ACC112 (cell line): Measurements from ENCODE around the gene EIF3A.

Experiments
- H2AFZ ChIP-seq: fragments of 200-600 bp; sonication (generic); one replicate; pipeline ENCODE4 v1.6.0; 2017; ENCODE audit warnings: antibody characterized with exemption, low read length; ENCODE audit not compliant: unreplicated experiment
- H3K27ac ChIP-seq: fragments of 200-600 bp; sonication (generic); 2 replicates; pipeline ENCODE4 v1.5.1; 2014; ENCODE audit warnings: low read depth, mild to moderate bottlenecking, antibody characterized with exemption, low read length, moderate library complexity
- H3K27me3 ChIP-seq: fragments of 200-600 bp; sonication (generic); 2 replicates; pipeline ENCODE4 v1.6.1; 2014; ENCODE audit warnings: mild to moderate bottlenecking, antibody characterized with exemption, low read length, moderate library complexity, mixed read lengths; ENCODE audit not compliant: insufficient read depth
- H3K36me3 ChIP-seq: fragments of 200-600 bp; sonication (generic); 2 replicates; pipeline ENCODE4 v1.6.1; 2016; ENCODE audit warnings: mild to moderate bottlenecking, antibody characterized with exemption, low read length, moderate library complexity, mixed read lengths; ENCODE audit not compliant: insufficient read depth
- H3K4me1 ChIP-seq: fragments of 200-600 bp; sonication (generic); one replicate; pipeline ENCODE4 v1.6.1; 2016; ENCODE audit warnings: low read length, mixed read lengths; ENCODE audit not compliant: insufficient read depth, unreplicated experiment, control insufficient read depth
- H3K4me3 ChIP-seq: fragments of 200-600 bp; sonication (generic); 2 replicates; pipeline ENCODE4 v1.5.1; 2014; ENCODE audit warnings: mild to moderate bottlenecking, low read depth, low read length
- H3K79me2 ChIP-seq: fragments of 200-600 bp; sonication (generic); one replicate; pipeline ENCODE4 v1.6.0; 2016; ENCODE audit warnings: low read length; ENCODE audit not compliant: control insufficient read depth, unreplicated experiment, insufficient read depth

The EIF3A gene, protein sequence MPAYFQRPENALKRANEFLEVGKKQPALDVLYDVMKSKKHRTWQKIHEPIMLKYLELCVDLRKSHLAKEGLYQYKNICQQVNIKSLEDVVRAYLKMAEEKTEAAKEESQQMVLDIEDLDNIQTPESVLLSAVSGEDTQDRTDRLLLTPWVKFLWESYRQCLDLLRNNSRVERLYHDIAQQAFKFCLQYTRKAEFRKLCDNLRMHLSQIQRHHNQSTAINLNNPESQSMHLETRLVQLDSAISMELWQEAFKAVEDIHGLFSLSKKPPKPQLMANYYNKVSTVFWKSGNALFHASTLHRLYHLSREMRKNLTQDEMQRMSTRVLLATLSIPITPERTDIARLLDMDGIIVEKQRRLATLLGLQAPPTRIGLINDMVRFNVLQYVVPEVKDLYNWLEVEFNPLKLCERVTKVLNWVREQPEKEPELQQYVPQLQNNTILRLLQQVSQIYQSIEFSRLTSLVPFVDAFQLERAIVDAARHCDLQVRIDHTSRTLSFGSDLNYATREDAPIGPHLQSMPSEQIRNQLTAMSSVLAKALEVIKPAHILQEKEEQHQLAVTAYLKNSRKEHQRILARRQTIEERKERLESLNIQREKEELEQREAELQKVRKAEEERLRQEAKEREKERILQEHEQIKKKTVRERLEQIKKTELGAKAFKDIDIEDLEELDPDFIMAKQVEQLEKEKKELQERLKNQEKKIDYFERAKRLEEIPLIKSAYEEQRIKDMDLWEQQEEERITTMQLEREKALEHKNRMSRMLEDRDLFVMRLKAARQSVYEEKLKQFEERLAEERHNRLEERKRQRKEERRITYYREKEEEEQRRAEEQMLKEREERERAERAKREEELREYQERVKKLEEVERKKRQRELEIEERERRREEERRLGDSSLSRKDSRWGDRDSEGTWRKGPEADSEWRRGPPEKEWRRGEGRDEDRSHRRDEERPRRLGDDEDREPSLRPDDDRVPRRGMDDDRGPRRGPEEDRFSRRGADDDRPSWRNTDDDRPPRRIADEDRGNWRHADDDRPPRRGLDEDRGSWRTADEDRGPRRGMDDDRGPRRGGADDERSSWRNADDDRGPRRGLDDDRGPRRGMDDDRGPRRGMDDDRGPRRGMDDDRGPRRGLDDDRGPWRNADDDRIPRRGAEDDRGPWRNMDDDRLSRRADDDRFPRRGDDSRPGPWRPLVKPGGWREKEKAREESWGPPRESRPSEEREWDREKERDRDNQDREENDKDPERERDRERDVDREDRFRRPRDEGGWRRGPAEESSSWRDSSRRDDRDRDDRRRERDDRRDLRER (N-terminal part only)

DNA sequence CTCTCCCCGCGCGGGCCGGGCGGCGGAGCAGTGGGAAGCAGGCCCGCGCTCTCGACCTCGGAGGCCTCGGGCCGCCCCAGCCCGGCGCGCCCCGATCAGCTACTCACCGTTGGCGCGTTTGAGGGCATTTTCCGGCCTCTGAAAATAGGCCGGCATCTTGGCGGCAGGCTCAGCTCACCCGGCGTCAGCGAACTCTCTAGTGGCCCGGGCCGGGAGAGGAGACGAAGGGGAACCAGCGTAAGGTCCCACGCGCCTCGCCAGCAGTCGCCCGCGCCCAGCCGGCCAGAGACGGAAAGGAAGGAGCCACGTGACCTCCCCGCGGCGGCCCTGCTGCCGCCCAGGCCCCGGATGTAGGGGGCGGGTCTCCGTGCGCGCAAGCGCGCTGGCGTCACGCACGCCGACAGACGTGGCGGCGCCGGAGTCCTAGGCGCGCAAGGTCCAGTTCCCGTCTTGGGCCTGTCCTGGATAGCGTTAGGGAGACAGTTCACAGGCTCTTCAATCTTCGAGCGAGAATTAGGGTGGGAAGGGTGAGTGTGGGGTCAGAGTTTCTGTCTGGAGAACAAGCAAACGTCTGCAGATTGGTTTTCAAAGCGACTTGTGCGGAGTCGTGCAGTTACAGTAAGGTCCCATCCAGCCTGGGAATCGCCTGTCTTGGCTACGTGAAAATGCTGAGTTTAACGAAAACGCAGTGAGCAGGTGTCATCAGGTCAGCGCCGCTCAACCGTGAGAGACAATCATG, at the start of gene EIF3A:
Gene EIF3A (minus strand): TSS at position 297 of the 739 bp plus-strand sequence. CDS start 141 bp downstream, at position 156.
- peaks cover 5% of the 10 kb centered on the region; the same call in 1 of the 2 replicates for H3K36me3 ChIP-seq
- H3K4me1 ChIP-seq, result peaks cover 22% of the 10 kb centered on the region
- H3K27ac ChIP-seq, result peak within 1 kb of the TSS; percentile 93
- H3K27me3 ChIP-seq, result no peaks in the 10 kb centered on the region
- H3K79me2 ChIP-seq, result peaks cover 54% of the 10 kb centered on the region
- H2AFZ ChIP-seq, result peak within 1 kb of the TSS; percentile 15
- H3K4me3 ChIP-seq, result peak within 1 kb of the TSS; percentile 90

DNA sequence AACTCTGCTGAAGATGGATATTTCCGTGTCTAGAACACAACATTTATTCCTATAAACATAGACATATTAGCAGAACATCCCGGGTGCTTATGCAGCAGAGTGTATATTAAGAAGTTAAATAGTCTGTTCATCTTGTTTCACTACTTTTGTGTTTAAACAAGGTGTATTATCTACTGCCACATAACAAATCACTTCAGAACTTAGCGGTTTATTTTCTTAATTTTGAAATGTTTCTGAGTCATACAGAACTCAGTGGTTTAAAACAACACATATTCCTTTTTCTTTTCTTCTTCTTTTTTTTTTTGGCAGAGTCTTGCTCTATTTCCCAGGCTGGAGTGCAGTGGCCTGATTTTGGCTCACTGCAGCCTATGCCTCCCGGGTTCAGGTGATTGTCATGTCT, 49.1 kb upstream of the EIF3A start:
- Histone ChIP-seq H3K79me2 (no peaks in the 10 kb centered on the region), H3K27me3 (no peaks in the 10 kb centered on the region), H2AFZ (no peak overlapping the region), H3K4me1 (peaks cover 28% of the 10 kb centered on the region), H3K4me3 (no peak overlapping the region), H3K27ac (no peak overlapping the region), H3K36me3 (peaks cover 13% of the 10 kb centered on the region)

DNA sequence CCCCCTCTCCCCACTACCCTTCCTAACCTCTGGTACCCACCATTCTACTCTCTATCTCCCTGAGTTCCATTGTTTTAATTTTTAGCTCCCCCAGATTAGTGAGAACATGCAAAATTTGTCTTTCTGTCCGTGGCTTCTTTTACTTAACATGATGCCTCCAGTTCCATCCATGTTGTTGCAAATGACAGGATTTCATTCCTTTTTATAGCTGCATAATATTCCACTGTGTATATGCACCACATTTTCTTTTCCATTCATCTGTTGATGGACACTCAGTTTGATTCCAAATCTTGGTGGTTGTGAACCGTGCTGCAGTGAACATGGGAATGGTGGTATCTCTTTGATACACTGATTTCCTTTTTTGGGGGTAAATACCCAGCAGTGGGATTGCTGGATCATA, 45.3 kb upstream of the EIF3A start:
- H3K4me1 ChIP-seq, result peaks cover 18% of the 10 kb centered on the region
- H3K27ac ChIP-seq, result no peak overlapping the region
- H3K79me2 ChIP-seq, result no peaks in the 10 kb centered on the region
- H3K27me3 ChIP-seq, result no peaks in the 10 kb centered on the region
- peaks cover 10% of the 10 kb centered on the region for H3K36me3 ChIP-seq
- no peak overlapping the region for H2AFZ ChIP-seq
- no peak overlapping the region for H3K4me3 ChIP-seq

DNA sequence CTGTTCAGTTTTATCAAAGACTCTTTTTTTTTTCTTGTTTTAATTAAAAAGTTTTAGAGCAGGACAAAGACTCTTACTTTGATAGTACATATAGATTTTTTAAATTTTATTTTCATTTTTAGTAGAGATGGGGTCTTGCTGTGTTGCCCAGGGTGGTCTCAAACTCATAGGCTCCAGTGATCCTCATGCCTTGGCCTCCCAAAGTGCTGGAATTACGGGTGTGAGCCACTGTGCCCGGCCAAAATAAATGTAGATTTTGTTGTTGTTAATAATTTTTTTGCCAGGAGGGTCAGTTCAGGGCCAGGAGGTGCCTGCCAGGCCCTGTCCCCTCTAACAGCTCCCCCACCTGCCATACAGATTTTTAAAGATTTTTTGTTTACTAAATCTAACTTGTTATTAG, 40.3 kb upstream of the EIF3A start:
- H2AFZ ChIP-seq, result no peak overlapping the region
- no peak overlapping the region for H3K4me3 ChIP-seq
- peaks cover 5% of the 10 kb centered on the region for H3K4me1 ChIP-seq
- peaks cover 12% of the 10 kb centered on the region for H3K36me3 ChIP-seq
- H3K27me3 ChIP-seq, result no peaks in the 10 kb centered on the region
- peaks cover 3% of the 10 kb centered on the region for H3K79me2 ChIP-seq
- peak overlapping the region; percentile 41 for H3K27ac ChIP-seq

DNA sequence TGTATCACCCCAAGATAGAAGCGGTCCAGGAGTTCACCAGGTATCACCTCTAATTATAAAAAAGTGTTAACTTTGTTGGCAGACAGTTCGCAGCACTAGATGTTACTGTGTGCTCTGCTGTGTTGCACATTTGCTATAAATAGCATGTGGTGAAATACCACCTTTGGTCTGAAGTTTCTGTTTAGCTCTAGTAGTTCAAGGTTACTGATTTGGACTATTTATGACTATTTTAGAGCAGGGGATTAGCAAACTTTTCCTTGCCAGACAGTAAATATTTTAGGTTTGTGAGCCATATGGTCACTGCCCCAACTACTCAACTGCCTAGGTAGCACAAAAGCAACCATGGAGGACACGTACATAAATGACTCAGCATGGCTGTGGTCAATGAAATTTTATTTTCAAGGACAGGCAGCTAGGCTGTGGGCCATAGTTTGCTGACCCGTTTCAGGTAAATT, 39.8 kb upstream of the EIF3A start:
- Histone ChIP-seq H2AFZ (no peak overlapping the region), H3K79me2 (peaks cover 3% of the 10 kb centered on the region), H3K4me1 (peaks cover 5% of the 10 kb centered on the region), H3K36me3 (peaks cover 11% of the 10 kb centered on the region), H3K4me3 (no peak overlapping the region), H3K27me3 (no peaks in the 10 kb centered on the region), H3K27ac (peak overlapping the region; percentile 41)

DNA sequence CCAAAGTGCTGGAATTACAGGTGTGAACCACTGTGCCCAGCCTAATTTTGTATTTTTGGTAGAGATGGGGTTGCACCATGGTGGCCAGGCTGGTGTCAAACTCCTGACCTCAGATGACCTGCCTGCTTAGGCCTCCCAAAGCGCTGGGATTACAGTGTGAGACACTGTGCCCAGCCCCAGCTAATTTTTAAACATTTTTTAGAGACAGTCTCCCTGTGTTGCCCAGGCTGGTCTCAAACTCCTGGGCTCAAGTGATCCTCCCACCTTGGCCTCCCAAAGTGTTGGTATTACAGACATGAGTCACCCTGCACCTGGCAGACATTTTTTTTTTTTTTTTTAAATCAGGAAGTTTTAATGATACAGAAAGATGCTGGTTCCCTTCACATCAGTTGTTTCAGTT, 38.8 kb upstream of the EIF3A start:
- H3K79me2 ChIP-seq, result peaks cover 3% of the 10 kb centered on the region
- H3K4me1 ChIP-seq, result peaks cover 7% of the 10 kb centered on the region
- H2AFZ ChIP-seq, result no peak overlapping the region
- H3K27ac ChIP-seq, result no peak overlapping the region
- peaks cover 11% of the 10 kb centered on the region for H3K36me3 ChIP-seq
- H3K27me3 ChIP-seq, result no peaks in the 10 kb centered on the region
- H3K4me3 ChIP-seq, result no peak overlapping the region

DNA sequence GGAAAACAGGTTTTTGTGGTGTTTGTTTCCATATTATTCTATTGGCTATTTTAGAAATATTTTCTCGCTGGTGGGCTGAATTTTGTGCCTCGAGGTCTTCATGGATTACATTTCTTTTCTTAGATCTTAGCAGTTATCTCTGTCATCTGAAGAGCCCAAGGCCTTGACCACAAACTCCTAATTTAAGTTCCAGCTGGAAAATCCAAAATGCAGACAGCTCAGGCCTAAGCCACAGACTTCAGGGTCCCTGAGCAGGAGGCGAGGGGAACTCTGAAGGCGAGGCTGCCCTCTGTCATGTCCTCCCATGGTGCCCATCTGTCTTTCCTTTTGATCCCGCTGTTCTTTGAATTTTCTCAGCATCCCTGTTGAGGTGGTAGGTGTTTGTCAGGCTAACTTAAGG, 37.6 kb upstream of the EIF3A start:
- Histone ChIP-seq H3K36me3 (peaks cover 11% of the 10 kb centered on the region), H3K4me1 (peaks cover 17% of the 10 kb centered on the region), H3K27ac (no peak overlapping the region), H3K79me2 (peaks cover 3% of the 10 kb centered on the region), H3K27me3 (no peaks in the 10 kb centered on the region), H3K4me3 (no peak overlapping the region), H2AFZ (no peak overlapping the region)

DNA sequence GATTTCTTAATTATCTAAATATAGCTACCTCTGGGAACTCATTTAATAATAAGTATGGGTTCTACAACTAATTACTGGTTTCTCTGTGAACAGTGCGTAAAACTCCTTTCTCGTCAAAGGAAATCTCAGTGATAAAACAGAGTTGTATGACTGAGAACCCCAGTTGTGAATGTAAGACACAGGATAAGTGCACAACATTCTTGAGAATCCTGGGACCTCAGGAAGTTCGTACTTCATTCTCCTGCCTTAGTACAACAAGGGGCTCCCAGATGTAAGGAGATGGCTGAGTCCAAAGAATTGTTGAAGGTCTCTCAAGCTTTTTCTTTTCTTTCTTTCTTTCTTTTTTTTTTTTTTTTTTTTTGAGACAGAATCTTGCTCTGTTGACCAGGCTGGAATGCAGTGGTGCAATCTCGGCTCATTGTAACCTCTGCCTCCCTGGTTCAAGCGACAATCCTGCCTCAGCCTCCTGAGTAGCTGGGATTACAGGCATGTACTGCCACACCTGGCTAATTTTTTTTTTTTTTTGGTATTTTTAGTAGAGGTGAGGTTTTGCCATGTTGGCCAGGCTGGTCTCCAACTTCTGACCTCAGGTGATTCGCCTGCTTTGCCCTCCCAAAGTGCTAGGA, 35.8 kb upstream of the EIF3A start:
- Histone ChIP-seq H3K4me1 (peaks cover 31% of the 10 kb centered on the region), H2AFZ (no peak overlapping the region), H3K36me3 (peaks cover 16% of the 10 kb centered on the region), H3K27me3 (no peaks in the 10 kb centered on the region), H3K27ac (no peak overlapping the region), H3K79me2 (peaks cover 3% of the 10 kb centered on the region), H3K4me3 (no peak overlapping the region)

DNA sequence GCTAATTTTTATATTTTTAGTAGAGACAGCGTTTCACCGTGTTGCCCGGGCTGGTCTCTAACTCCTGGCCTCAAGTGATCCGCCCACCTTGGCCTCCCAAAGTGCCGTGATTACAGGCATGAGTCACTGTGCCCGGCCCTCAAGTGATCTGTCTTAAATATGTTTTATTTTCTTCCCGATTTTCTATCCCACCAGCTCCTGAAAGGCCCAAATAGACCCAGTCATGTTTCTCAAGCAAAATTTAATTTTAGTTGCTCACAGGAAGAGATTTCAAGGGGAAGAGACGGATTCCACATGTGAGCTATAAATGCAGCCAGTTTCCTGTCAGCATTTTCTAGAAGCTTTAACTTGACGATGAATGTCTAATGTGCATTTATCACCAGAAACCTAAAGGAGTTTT, 35.3 kb upstream of the EIF3A start:
- H3K27ac ChIP-seq, result no peak overlapping the region
- H2AFZ ChIP-seq, result no peak overlapping the region
- H3K27me3 ChIP-seq, result no peaks in the 10 kb centered on the region
- H3K79me2 ChIP-seq, result peaks cover 3% of the 10 kb centered on the region
- peaks cover 33% of the 10 kb centered on the region for H3K4me1 ChIP-seq
- H3K36me3 ChIP-seq, result peaks cover 16% of the 10 kb centered on the region
- no peak overlapping the region for H3K4me3 ChIP-seq
